Body of pancreas (tissue), 4 donors: Measurements from ENCODE around the gene CDC42SE2.

Experiments
- POLR2A ChIP-seq, 3 donors: fragments of 450-650 bp; IDR thresholded peaks; one replicate each; pipeline ENCODE4 v1.6.1; 2016; ENCODE audit warnings: antibody characterized with exemption in 3 of 3, mild to moderate bottlenecking in 2 of 3
- TF ChIP-seq, protein P1 (sequence below), 7 experiments: fragments of 450-650 bp in 4 of 7; fragments of 200-600 bp in 3 of 7; sonication (generic) in 3 of 7; IDR thresholded peaks; one replicate each; pipeline ENCODE4 v1.5.1; 2016 to 2019; ENCODE audit warnings: antibody characterized with exemption in 7 of 7

DNA sequence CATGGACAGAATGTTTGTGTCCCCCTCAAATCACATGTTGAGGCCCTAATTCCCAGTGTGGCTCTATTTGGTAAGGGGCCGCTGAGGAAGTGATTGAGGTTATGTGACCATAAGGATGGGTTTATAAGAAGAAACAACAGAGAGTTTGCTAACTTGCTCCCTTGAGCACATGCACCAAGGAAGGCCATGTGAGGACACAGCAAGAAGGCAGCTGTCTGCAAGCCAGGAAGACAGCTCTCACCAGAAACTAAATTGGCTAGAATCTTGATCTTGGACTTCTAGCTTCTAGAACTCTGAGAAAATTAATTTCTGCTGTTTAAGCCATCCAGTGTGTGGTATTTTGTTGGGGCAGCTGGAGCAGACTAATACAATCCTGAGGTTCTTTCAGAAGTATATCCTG is 35.2 kb upstream of the CDC42SE2 start:
- TF ChIP-seq POLR2A (IDR thresholded peaks at IDR 0.05): no peak
- TF ChIP-seq, protein P1, sequence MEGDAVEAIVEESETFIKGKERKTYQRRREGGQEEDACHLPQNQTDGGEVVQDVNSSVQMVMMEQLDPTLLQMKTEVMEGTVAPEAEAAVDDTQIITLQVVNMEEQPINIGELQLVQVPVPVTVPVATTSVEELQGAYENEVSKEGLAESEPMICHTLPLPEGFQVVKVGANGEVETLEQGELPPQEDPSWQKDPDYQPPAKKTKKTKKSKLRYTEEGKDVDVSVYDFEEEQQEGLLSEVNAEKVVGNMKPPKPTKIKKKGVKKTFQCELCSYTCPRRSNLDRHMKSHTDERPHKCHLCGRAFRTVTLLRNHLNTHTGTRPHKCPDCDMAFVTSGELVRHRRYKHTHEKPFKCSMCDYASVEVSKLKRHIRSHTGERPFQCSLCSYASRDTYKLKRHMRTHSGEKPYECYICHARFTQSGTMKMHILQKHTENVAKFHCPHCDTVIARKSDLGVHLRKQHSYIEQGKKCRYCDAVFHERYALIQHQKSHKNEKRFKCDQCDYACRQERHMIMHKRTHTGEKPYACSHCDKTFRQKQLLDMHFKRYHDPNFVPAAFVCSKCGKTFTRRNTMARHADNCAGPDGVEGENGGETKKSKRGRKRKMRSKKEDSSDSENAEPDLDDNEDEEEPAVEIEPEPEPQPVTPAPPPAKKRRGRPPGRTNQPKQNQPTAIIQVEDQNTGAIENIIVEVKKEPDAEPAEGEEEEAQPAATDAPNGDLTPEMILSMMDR (IDR thresholded peaks at IDR 0.05): no peak
